ENCODE data around the gene ANO6.

Gene ANO6

GRCh38 chr12:45226021-45226420 lies 10.1 kb downstream of the ANO6 start:
- no peak overlapping the region for H3K4me3 ChIP-seq (ENCODE audit: low read depth, low read length)
- no peak for TF ChIP-seq MAX (IDR thresholded peaks at IDR 0.05; ENCODE audit: low read depth, low read length)
- TF ChIP-seq POLR2A (IDR thresholded peaks at IDR 0.05; ENCODE audit: extremely low read depth, insufficient read length), result no peak
- no peak for TF ChIP-seq CTCF (IDR thresholded peaks at IDR 0.05; ENCODE audit: low read depth, low read length)
- no peak for TF ChIP-seq MYC (IDR thresholded peaks at IDR 0.05; ENCODE audit: low read depth, low read length)
- DNase-seq (ENCODE audit: low read depth), result no peak

- no peak overlapping the region for H3K4me3 ChIP-seq (ENCODE audit: low read depth, low read length)
- DNase-seq (ENCODE audit: low read depth), result no peak
- TF ChIP-seq POLR2A (IDR thresholded peaks at IDR 0.05; ENCODE audit: extremely low read depth, insufficient read length) (no peak), CTCF (IDR thresholded peaks at IDR 0.05; ENCODE audit: low read depth, low read length) (no peak), MYC (IDR thresholded peaks at IDR 0.05; ENCODE audit: low read depth, low read length) (no peak), MAX (IDR thresholded peaks at IDR 0.05; ENCODE audit: low read depth, low read length) (no peak)
Observed at GRCh38 chr12:45227316-45228067, 11.6 kb downstream of the ANO6 start.

- no peak for TF ChIP-seq POLR2A (IDR thresholded peaks at IDR 0.05; ENCODE audit: extremely low read depth, insufficient read length)
- TF ChIP-seq CTCF (IDR thresholded peaks at IDR 0.05; ENCODE audit: low read depth, low read length), result no peak
- no peak for TF ChIP-seq MYC (IDR thresholded peaks at IDR 0.05; ENCODE audit: low read depth, low read length)
- TF ChIP-seq MAX (IDR thresholded peaks at IDR 0.05; ENCODE audit: low read depth, low read length), result no peak
- no peak for DNase-seq (ENCODE audit: low read depth)
- H3K4me3 ChIP-seq (ENCODE audit: low read depth, low read length), result no peak overlapping the region
Observed at GRCh38 chr12:45231515-45232145, 15.7 kb downstream of the ANO6 start.

- DNase-seq (ENCODE audit: low read depth), result no peak
- H3K4me3 ChIP-seq (ENCODE audit: low read depth, low read length), result no peak overlapping the region
- no peak for TF ChIP-seq MYC (IDR thresholded peaks at IDR 0.05; ENCODE audit: low read depth, low read length)
- TF ChIP-seq CTCF (IDR thresholded peaks at IDR 0.05; ENCODE audit: low read depth, low read length), result no peak
- TF ChIP-seq POLR2A (IDR thresholded peaks at IDR 0.05; ENCODE audit: extremely low read depth, insufficient read length), result no peak
- no peak for TF ChIP-seq MAX (IDR thresholded peaks at IDR 0.05; ENCODE audit: low read depth, low read length)
Observed at GRCh38 chr12:45232146-45232755, 16.4 kb downstream of the ANO6 start.

- H3K4me3 ChIP-seq (ENCODE audit: low read depth, low read length), result no peak overlapping the region
- no peak for DNase-seq (ENCODE audit: low read depth)
- TF ChIP-seq CTCF (IDR thresholded peaks at IDR 0.05; ENCODE audit: low read depth, low read length) (no peak), MYC (IDR thresholded peaks at IDR 0.05; ENCODE audit: low read depth, low read length) (no peak), MAX (IDR thresholded peaks at IDR 0.05; ENCODE audit: low read depth, low read length) (no peak), POLR2A (IDR thresholded peaks at IDR 0.05; ENCODE audit: extremely low read depth, insufficient read length) (no peak)
Observed at GRCh38 chr12:45232756-45233372, 17.0 kb downstream of the ANO6 start.

All from NB4 (cell line).